Nephron progenitor cell (in vitro differentiated cells): ENCODE results near the gene ZNF593.

Experiments
- DNase-seq: peaks from one replicate; pipeline ENCODE4 v3.0.0; 2021
- H3K27ac Mint-ChIP-seq: 2 replicates; pipeline ENCODE4 v1.8.0; 2021; ENCODE audit warnings: mild to moderate bottlenecking, moderate library complexity, mixed read lengths
- H3K27me3 Mint-ChIP-seq: 2 replicates; pipeline ENCODE4 v1.8.0; 2021; ENCODE audit warnings: mild to moderate bottlenecking, low read depth, mixed read lengths; ENCODE audit not compliant: poor library complexity
- H3K36me3 Mint-ChIP-seq: 2 replicates; pipeline ENCODE4 v1.8.0; 2021; ENCODE audit warnings: low read depth, mixed read lengths
- H3K4me1 Mint-ChIP-seq: 2 replicates; pipeline ENCODE4 v1.8.0; 2021; ENCODE audit warnings: mixed read lengths
- H3K4me3 Mint-ChIP-seq: 2 replicates; pipeline ENCODE4 v1.8.0; 2021; ENCODE audit warnings: mild to moderate bottlenecking, moderate library complexity, mixed read lengths
- H3K9me3 Mint-ChIP-seq: 2 replicates; pipeline ENCODE4 v1.8.0; 2021; ENCODE audit warnings: mild to moderate bottlenecking, moderate library complexity, mixed read lengths
- TF ChIP-seq, protein P1 (sequence below): fragments of 200-600 bp; sonication (generic); IDR thresholded peaks from 2 replicates; pipeline ENCODE4 v1.5.0; 2021; ENCODE audit warnings: antibody characterized with exemption

Gene ZNF593

GRCh38 chr1:26145041-26145959, 24.4 kb upstream of the ZNF593 start:
- no peak overlapping the region for H3K4me3 Mint-ChIP-seq
- TF ChIP-seq, protein P1, sequence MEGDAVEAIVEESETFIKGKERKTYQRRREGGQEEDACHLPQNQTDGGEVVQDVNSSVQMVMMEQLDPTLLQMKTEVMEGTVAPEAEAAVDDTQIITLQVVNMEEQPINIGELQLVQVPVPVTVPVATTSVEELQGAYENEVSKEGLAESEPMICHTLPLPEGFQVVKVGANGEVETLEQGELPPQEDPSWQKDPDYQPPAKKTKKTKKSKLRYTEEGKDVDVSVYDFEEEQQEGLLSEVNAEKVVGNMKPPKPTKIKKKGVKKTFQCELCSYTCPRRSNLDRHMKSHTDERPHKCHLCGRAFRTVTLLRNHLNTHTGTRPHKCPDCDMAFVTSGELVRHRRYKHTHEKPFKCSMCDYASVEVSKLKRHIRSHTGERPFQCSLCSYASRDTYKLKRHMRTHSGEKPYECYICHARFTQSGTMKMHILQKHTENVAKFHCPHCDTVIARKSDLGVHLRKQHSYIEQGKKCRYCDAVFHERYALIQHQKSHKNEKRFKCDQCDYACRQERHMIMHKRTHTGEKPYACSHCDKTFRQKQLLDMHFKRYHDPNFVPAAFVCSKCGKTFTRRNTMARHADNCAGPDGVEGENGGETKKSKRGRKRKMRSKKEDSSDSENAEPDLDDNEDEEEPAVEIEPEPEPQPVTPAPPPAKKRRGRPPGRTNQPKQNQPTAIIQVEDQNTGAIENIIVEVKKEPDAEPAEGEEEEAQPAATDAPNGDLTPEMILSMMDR: peak; percentile 75
- H3K27ac Mint-ChIP-seq: no peak overlapping the region
- H3K4me1 Mint-ChIP-seq: peaks cover 11% of the 10 kb centered on the region
- H3K36me3 Mint-ChIP-seq: no peaks in the 10 kb centered on the region
- peaks cover 25% of the 10 kb centered on the region for H3K27me3 Mint-ChIP-seq
- H3K9me3 Mint-ChIP-seq: no peaks in the 10 kb centered on the region
- DNase-seq: peak; percentile 80

DNA sequence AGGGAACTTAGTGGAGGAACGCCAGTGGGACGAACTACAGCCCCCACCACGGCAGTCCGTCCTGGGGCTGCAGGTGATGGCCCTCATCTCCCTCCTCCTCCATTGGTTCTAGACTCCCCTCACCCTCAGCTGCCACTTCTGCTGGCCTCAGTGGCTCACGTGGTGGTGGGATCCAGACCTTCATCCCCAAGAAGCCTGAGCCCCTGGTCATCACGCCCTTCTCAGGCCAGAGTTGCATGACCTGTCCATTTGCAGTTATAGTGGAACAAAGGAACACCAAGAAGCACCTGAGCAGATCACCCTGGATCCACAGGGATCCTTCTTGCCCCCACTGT, 23.8 kb upstream of the ZNF593 start:
- H3K27me3 Mint-ChIP-seq: peaks cover 25% of the 10 kb centered on the region
- TF ChIP-seq, protein P1: no peak
- no peak for DNase-seq
- H3K4me1 Mint-ChIP-seq: peaks cover 11% of the 10 kb centered on the region
- no peaks in the 10 kb centered on the region for H3K9me3 Mint-ChIP-seq
- H3K27ac Mint-ChIP-seq: no peak overlapping the region
- H3K4me3 Mint-ChIP-seq: no peak overlapping the region
- H3K36me3 Mint-ChIP-seq: no peaks in the 10 kb centered on the region

DNA sequence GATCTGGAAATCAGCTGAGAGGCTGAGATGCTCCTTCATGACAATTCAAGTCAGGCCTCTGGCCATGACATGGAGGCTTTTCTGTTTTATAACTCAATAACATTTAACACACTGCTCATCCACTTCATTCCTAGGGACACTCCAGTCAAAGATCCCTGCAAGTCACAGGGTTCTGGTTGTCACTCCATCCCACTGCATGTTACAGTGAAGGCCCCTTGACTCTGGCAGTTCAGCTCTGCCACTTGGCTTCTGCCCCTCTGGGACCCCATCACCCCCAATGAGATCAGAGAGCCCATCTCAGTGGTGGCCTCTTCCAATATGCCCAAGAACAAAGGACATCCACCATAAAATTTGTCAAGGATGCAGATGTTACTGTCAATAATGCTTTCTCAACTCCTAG, 20.8 kb upstream of the ZNF593 start:
- TF ChIP-seq, protein P1: no peak
- Mint-ChIP-seq H3K4me3 (no peak overlapping the region), H3K27ac (no peak overlapping the region), H3K27me3 (peaks cover 16% of the 10 kb centered on the region), H3K9me3 (no peaks in the 10 kb centered on the region), H3K4me1 (peaks cover 23% of the 10 kb centered on the region), H3K36me3 (no peaks in the 10 kb centered on the region)
- no peak for DNase-seq

DNA sequence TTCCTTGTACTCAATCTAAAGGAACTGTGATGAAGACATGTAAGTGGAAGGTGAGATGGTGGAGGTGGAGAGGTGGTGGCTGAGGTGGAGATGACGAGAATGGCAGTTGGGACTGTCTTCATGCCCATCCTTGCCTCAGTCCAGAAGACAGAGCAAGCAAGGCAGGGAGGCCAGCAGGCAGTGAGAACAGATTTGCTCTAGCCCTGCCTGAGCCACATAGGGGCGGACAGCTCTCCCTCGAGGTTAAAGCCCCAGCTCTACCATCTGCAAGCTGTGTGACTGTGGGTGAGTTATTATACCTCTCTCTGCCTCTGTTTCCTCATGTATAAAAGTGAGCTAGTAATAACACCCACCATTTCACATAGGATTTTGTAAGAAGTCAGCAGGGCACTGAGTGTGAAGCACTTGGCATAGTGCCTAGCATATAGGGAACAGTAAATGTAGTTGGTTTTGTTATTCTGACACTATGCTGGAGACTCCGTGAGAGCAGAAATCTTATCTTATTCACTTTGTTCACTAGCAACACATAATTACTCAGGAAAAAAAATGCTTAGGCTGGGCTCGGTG, 15.7 kb upstream of the ZNF593 start:
- Mint-ChIP-seq H3K4me3 (no peak overlapping the region), H3K4me1 (peaks cover 58% of the 10 kb centered on the region), H3K9me3 (no peaks in the 10 kb centered on the region), H3K27ac (no peak overlapping the region), H3K36me3 (no peaks in the 10 kb centered on the region), H3K27me3 (peaks cover 9% of the 10 kb centered on the region)
- TF ChIP-seq, protein P1: no peak
- no peak for DNase-seq

DNA sequence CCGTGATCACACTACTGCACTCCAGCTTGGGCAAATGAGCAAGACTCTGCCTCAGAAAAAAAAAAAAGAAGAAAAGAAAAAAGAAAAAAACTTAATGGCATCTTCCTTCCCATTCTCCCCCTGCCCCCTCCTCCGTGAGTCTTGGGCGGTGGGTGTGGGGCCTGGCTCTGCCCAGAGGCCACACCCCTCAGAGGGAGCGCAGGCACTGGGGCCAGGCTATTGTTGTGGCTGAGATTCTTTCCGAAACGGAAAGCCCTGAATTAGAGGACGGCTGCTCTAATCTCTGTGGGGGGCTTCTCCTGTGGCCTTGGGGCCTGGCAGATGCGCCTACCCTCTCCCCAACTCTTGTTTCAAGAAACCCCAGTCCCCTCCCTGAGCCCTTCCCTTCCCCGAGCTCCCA, 15.0 kb upstream of the ZNF593 start:
- no peak for DNase-seq
- TF ChIP-seq, protein P1: no peak
- peak overlapping the region; percentile 64 for H3K4me3 Mint-ChIP-seq
- no peaks in the 10 kb centered on the region for H3K9me3 Mint-ChIP-seq
- peaks cover 65% of the 10 kb centered on the region for H3K4me1 Mint-ChIP-seq
- no peak overlapping the region for H3K27ac Mint-ChIP-seq
- no peaks in the 10 kb centered on the region for H3K36me3 Mint-ChIP-seq
- peaks cover 9% of the 10 kb centered on the region for H3K27me3 Mint-ChIP-seq
